HG03575 (cell line): ENCODE results near the gene PAGE4.

Source experiments
- ATAC-seq: cut with Tn5 transposase; IDR thresholded peaks from one replicate; pipeline ENCODE4 v1.9.1; 2021; ENCODE audit not compliant: unreplicated experiment, insufficient number of reproducible peaks, low FRiP score; ENCODE audit errors: extremely low read depth

The PAGE4 gene

GRCh38 chrX:49829016-49829415, at the start of gene PAGE4:
TSS of gene PAGE4 (plus strand) at chrX:49829303. CDS start at chrX:49830429, 1,126 bp downstream.
- ATAC-seq, result no peak

GRCh38 chrX:49784747-49785280, 44.3 kb upstream of the PAGE4 start:
- no peak for ATAC-seq

GRCh38 chrX:49792376-49792775, 36.7 kb upstream of the PAGE4 start:
- no peak for ATAC-seq

- ATAC-seq, result no peak
Measured at GRCh38 chrX:49793686-49794085, 35.4 kb upstream of the PAGE4 start.

- no peak for ATAC-seq
Measured at GRCh38 chrX:49799828-49800227, 29.3 kb upstream of the PAGE4 start.

- ATAC-seq, result no peak
Measured at GRCh38 chrX:49809891-49810632, 19.0 kb upstream of the PAGE4 start.

GRCh38 chrX:49812177-49812576, 16.9 kb upstream of the PAGE4 start:
- no peak for ATAC-seq

- ATAC-seq, result no peak
Measured at GRCh38 chrX:49816435-49816834, 12.7 kb upstream of the PAGE4 start.

GRCh38 chrX:49838374-49838773, 9.3 kb downstream of the PAGE4 start:
- ATAC-seq, result no peak

- ATAC-seq, result no peak
Measured at GRCh38 chrX:49840679-49841078, 11.6 kb downstream of the PAGE4 start.

GRCh38 chrX:49842621-49843020, 13.5 kb downstream of the PAGE4 start:
- no peak for ATAC-seq

- no peak for ATAC-seq
Measured at GRCh38 chrX:49844611-49845010, 15.5 kb downstream of the PAGE4 start.

GRCh38 chrX:49845701-49846403, 16.7 kb downstream of the PAGE4 start:
- ATAC-seq, result no peak

- ATAC-seq, result no peak
Measured at GRCh38 chrX:49846522-49846921, 17.4 kb downstream of the PAGE4 start.

GRCh38 chrX:49848275-49848674, 19.2 kb downstream of the PAGE4 start:
- ATAC-seq, result no peak

GRCh38 chrX:49850028-49850427, 20.9 kb downstream of the PAGE4 start:
- no peak for ATAC-seq

- no peak for ATAC-seq
Measured at GRCh38 chrX:49853661-49854060, 24.6 kb downstream of the PAGE4 start.

GRCh38 chrX:49856819-49857218, 27.7 kb downstream of the PAGE4 start:
- no peak for ATAC-seq

GRCh38 chrX:49858341-49858740, 29.2 kb downstream of the PAGE4 start:
- no peak for ATAC-seq

- no peak for ATAC-seq
Measured at GRCh38 chrX:49859491-49859890, 30.4 kb downstream of the PAGE4 start.
